ENCODE data around the gene ACAP2. TPM values are rescaled to one million over a fixed set of nuclear protein-coding genes. Genes with fewer than 3 reads are reported as not detected.
"Not testable (repeated sequence)": the region's sequence is repeated elsewhere in the genome, so short reads cannot be mapped to it uniquely, and the experiment has no call there.

Gene ACAP2
- total RNA-seq, 1 donor from 2014 or later: 38.2 TPM

DNA sequence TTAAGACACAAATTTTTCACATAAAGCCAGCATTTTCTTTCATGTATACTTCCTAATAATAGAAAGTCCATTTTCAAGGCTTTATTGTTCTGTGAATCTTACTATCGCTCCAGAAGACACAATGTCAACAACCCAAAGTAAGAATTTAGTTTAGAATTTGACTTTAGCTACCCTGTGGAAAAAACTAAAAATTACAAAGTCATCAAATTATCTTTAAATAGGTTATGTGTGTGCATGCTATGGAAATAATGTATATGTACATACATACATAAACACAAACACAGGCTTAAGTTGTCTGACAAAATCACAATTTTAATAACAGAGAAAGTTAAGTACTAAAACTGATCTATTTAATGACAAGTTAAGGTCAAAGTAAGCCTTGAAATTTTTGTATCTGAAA, 151.7 kb downstream of the ACAP2 start:
- intact Hi-C loops (cut with micrococcal nuclease): no loop called here
- Mint-ChIP-seq H3K36me3 (ENCODE audit: low read depth) (peaks cover 27% of the 10 kb centered on the region), H3K4me3 (no peak overlapping the region), H3K9me3 (no peaks in the 10 kb centered on the region), H3K27me3 (ENCODE audit: insufficient read depth) (no peaks in the 10 kb centered on the region), H3K27ac (no peak overlapping the region), H3K4me1 (ENCODE audit: low read depth) (no peaks in the 10 kb centered on the region)
- DNase-seq (ENCODE audit: low spot score): no peak

- H3K4me1 Mint-ChIP-seq (ENCODE audit: low read depth); intact Hi-C loops (cut with micrococcal nuclease); H3K4me3 Mint-ChIP-seq; H3K27ac Mint-ChIP-seq; H3K9me3 Mint-ChIP-seq; DNase-seq (ENCODE audit: low spot score); H3K27me3 Mint-ChIP-seq (ENCODE audit: insufficient read depth): not testable (repeated sequence)
- peaks cover 27% of the 10 kb centered on the region for H3K36me3 Mint-ChIP-seq (ENCODE audit: low read depth)
Observed at GRCh38 chr3:195290643-195291042, 152.2 kb downstream of the ACAP2 start.

- Mint-ChIP-seq H3K27ac (no peak overlapping the region), H3K9me3 (no peaks in the 10 kb centered on the region), H3K27me3 (ENCODE audit: insufficient read depth) (no peaks in the 10 kb centered on the region), H3K4me3 (no peak overlapping the region), H3K4me1 (ENCODE audit: low read depth) (no peaks in the 10 kb centered on the region), H3K36me3 (ENCODE audit: low read depth) (peaks cover 32% of the 10 kb centered on the region)
- intact Hi-C loops (cut with micrococcal nuclease): no loop called here
- DNase-seq (ENCODE audit: low spot score): no peak
Observed at GRCh38 chr3:195286115-195286872, 156.5 kb downstream of the ACAP2 start.

DNA sequence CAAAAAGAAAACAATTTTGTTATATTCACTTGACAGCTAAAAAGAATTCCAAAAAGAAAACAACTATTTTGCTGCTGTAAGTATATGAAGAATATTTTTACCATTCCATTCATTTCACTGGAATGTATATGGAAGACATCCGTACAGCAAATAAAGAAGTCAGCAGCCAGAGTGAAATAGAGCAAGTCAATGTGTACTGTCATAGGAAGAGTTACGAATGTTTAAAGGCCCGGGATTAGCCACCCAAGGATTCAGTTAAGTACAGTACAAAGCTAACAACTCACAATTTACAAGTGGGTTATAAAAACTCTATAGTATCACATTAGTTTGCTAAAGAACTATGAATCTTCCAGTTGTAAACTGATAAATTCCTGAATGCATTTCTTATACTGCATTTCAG, 157.4 kb downstream of the ACAP2 start:
- Mint-ChIP-seq H3K27ac (no peak overlapping the region), H3K9me3 (no peaks in the 10 kb centered on the region), H3K4me3 (no peak overlapping the region), H3K27me3 (ENCODE audit: insufficient read depth) (no peaks in the 10 kb centered on the region), H3K4me1 (ENCODE audit: low read depth) (no peaks in the 10 kb centered on the region), H3K36me3 (ENCODE audit: low read depth) (peaks cover 33% of the 10 kb centered on the region)
- intact Hi-C loops (cut with micrococcal nuclease): no loop called here
- no peak for DNase-seq (ENCODE audit: low spot score)

- H3K4me1 Mint-ChIP-seq (ENCODE audit: low read depth): no peaks in the 10 kb centered on the region
- H3K27ac Mint-ChIP-seq: no peak overlapping the region
- no peak for DNase-seq (ENCODE audit: low spot score)
- H3K9me3 Mint-ChIP-seq: no peaks in the 10 kb centered on the region
- H3K4me3 Mint-ChIP-seq: no peak overlapping the region
- H3K36me3 Mint-ChIP-seq (ENCODE audit: low read depth): peaks cover 30% of the 10 kb centered on the region
- no peaks in the 10 kb centered on the region for H3K27me3 Mint-ChIP-seq (ENCODE audit: insufficient read depth)
- intact Hi-C loops (cut with micrococcal nuclease): no loop called here
Observed at GRCh38 chr3:195284842-195285241, 158.0 kb downstream of the ACAP2 start.

GRCh38 chr3:195282961-195283360, 159.9 kb downstream of the ACAP2 start:
- no peaks in the 10 kb centered on the region for H3K4me1 Mint-ChIP-seq (ENCODE audit: low read depth)
- no peak for DNase-seq (ENCODE audit: low spot score)
- H3K27me3 Mint-ChIP-seq (ENCODE audit: insufficient read depth): no peaks in the 10 kb centered on the region
- peaks cover 23% of the 10 kb centered on the region for H3K36me3 Mint-ChIP-seq (ENCODE audit: low read depth)
- H3K27ac Mint-ChIP-seq: no peak overlapping the region
- no peaks in the 10 kb centered on the region for H3K9me3 Mint-ChIP-seq
- H3K4me3 Mint-ChIP-seq: no peak overlapping the region
- intact Hi-C loops (cut with micrococcal nuclease): no loop called here

DNA sequence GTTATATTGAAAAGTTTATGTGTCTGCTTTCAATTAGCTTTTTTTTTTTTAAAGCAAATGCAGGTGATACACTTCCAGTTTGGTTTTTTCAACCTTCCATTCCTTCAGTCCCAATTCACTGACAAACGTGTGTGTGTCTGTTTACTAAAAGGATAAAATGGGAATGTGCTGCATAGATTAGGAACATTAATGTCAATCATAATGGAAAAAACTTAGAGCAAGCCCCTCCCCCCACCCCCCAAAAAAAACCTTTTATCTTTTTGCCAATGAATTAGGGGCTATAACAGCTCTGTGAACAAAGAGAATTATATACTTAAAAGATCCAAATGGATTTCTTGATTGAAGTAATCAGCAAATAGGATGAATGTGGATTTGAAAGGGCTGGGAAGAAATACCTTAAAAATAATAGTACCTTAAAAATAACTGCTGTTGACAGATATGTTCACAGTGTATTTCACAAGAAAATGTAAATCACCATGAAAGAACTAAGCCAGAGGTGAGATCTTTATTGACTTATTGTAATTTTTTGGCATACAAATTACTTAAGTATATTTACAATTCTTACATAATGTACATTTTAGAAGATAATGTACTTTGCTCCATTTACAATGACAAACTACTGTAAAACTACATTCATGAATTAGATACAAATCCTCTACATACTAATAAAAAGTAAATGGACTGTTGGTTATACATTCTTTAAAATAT, 168.4 kb downstream of the ACAP2 start:
- DNase-seq (ENCODE audit: low spot score): no peak
- H3K27ac Mint-ChIP-seq: no peak overlapping the region

GRCh38 chr3:195271410-195272243, 171.2 kb downstream of the ACAP2 start:
- Mint-ChIP-seq H3K27me3 (ENCODE audit: insufficient read depth) (no peaks in the 10 kb centered on the region), H3K4me3 (peak overlapping the region; percentile 86), H3K36me3 (ENCODE audit: low read depth) (peaks cover 6% of the 10 kb centered on the region), H3K9me3 (no peaks in the 10 kb centered on the region), H3K4me1 (ENCODE audit: low read depth) (peaks cover 30% of the 10 kb centered on the region), H3K27ac (peak overlapping the region; percentile 91)
- intact Hi-C loops (cut with micrococcal nuclease): loop anchor here (1.0 to 5.0 kb wide), 11 partner anchors 11 to 785 kb away; partner anchors contain the start of genes ACAP2, ATP13A3, LSG1 and PPP1R2
- peak; percentile 84 for DNase-seq (ENCODE audit: low spot score)

More for the DNA sequence above, 168.4 kb downstream of the ACAP2 start:
- Mint-ChIP-seq H3K36me3 (ENCODE audit: low read depth) (peaks cover 2% of the 10 kb centered on the region), H3K27me3 (ENCODE audit: insufficient read depth) (no peaks in the 10 kb centered on the region), H3K4me3 (no peak overlapping the region), H3K9me3 (no peaks in the 10 kb centered on the region), H3K4me1 (ENCODE audit: low read depth) (peaks cover 22% of the 10 kb centered on the region)
- intact Hi-C loops (cut with micrococcal nuclease): loop anchor here (5.0 kb wide), 2 partner anchors 183 to 578 kb away; no protein-coding TSS in a partner anchor

DNA sequence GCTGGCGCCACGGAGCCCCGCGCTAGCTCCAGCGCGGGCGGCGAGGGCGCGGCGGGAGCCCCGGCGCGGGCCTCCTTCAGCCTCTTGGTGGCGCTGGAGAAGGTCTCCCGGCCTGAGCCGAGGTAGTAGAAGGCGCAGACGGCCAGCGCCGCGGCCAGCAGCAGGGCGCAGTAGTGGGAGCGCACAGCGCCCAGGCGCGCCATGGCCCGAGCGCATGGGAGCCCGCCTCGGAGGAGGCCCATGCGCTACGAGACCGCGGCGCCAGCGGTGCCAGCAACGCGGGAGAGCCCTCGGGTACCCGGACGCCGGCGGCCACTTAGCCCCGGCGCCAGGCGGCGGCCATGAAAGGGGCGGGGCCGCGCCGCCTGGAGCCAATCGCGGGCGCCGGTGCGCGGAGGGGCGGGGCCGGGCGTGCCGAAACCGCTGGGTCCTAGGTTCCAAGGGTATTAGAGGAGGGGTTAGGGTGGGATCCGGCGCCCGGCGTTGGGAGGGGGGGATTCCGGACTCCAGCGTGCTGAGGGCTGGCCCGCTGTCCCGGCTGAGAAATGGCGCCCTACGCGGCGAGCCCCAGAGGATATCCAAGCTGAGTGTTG, 171.9 kb downstream of the ACAP2 start, which contains the start of gene XXYLT1:
XXYLT1 (minus strand) TSS at position 343 of the 593 bp plus-strand sequence; CDS start at position 242, 101 bp downstream.
- no peaks in the 10 kb centered on the region for H3K9me3 Mint-ChIP-seq
- intact Hi-C loops (cut with micrococcal nuclease): loop anchor here (1.0 to 5.0 kb wide), 11 partner anchors 11 to 784 kb away; partner anchors contain the start of genes ACAP2, ATP13A3, LSG1 and PPP1R2

DNA sequence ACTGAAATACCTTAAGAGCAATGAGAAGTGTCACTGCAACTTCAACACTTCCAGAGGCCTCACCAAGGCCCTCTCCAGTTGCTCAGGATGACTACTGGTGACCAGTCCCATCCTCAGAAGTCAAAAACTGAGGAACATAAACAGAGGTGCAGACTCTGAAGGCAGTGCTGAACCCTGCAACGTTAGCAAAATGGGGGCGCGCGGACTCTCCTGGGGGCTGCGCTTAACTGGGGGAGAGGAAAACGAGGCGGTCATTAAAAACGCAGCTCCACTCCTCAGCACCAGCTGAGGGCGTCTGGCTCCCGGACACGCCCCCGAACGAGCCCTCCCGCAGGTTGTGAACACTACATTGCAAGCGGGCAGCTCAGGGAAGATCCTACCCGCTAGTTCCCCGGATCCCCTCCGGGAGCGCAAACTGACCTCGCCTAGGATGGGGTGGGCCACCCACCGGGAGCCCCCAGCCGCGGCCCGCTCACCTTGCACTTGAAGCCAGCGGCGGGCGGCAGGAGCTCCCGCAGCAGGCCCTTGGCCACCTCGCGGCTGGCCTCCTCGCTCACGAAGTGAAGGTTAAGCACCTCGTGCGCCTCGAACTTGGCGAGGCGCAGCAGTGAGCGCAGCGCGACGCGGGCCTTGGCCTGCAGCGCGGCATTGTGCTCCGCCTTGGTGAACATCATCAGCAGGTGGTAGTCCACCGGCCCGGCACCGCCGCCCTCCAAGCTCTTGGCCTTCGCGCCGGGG, 172.6 kb downstream of the ACAP2 start:
- Mint-ChIP-seq H3K4me3 (peak overlapping the region; percentile 89), H3K9me3 (no peaks in the 10 kb centered on the region), H3K4me1 (ENCODE audit: low read depth) (peaks cover 30% of the 10 kb centered on the region), H3K36me3 (ENCODE audit: low read depth) (peaks cover 8% of the 10 kb centered on the region), H3K27ac (peak overlapping the region; percentile 82), H3K27me3 (ENCODE audit: insufficient read depth) (peaks cover 2% of the 10 kb centered on the region)
- intact Hi-C loops (cut with micrococcal nuclease): loop anchor here (2.0 to 5.0 kb wide), 4 partner anchors 187 to 783 kb away; partner anchors contain the start of genes ATP13A3 and TNK2
- peak; percentile 28 for DNase-seq (ENCODE audit: low spot score)

More for the DNA sequence above, 171.9 kb downstream of the ACAP2 start, which contains the start of gene XXYLT1:
- Mint-ChIP-seq H3K4me1 (ENCODE audit: low read depth) (peaks cover 30% of the 10 kb centered on the region), H3K36me3 (ENCODE audit: low read depth) (peaks cover 6% of the 10 kb centered on the region), H3K4me3 (peak within 1 kb of the TSS; percentile 89), H3K27me3 (ENCODE audit: insufficient read depth) (no peaks in the 10 kb centered on the region), H3K27ac (peak within 1 kb of the TSS; percentile 91)
- peak; percentile 85 for DNase-seq (ENCODE audit: low spot score)

DNA sequence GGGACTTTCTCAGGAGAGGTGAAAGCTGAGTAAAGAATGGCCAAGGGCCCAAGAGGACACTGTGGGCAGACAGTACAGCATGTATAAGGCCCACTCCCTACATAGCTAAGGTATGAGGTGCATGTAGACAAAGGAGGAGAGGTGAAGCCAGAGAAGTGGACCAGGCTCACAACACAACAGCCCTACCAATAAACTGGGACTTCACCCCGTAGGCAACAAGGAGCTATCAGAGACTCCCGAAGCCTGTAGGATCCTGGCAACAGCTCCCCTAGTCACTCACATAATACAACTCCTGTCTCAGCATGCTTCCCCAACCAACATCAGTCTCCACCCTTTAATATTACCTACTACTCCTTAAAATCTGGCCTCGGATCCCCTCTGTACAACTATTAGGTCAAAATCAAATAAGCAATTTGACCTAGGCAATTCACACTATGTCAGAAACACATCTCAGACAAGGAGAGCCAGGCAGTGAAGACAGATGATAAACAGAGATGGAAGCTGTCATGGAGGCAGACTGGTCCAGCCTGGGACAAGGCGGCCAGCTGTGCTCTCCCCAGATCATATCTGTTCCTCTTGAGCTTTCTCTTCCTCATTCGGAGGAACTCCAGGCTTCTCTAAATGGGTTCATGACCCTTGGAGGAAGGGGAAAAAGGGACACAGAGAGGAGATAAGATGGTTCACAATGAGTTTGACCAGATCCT, 173.3 kb downstream of the ACAP2 start:
- peaks cover 10% of the 10 kb centered on the region for H3K36me3 Mint-ChIP-seq (ENCODE audit: low read depth)

More for the DNA sequence above, 173.3 kb downstream of the ACAP2 start:
- DNase-seq (ENCODE audit: low spot score): no peak
- H3K27ac Mint-ChIP-seq: no peak overlapping the region
- peaks cover 6% of the 10 kb centered on the region for H3K27me3 Mint-ChIP-seq (ENCODE audit: insufficient read depth)
- no peaks in the 10 kb centered on the region for H3K9me3 Mint-ChIP-seq
- intact Hi-C loops (cut with micrococcal nuclease): loop anchor here (2.0 to 5.0 kb wide), 4 partner anchors 188 to 783 kb away; partner anchors contain the start of genes ATP13A3 and TNK2
- peak overlapping the region; percentile 89 for H3K4me3 Mint-ChIP-seq
- peaks cover 30% of the 10 kb centered on the region for H3K4me1 Mint-ChIP-seq (ENCODE audit: low read depth)

Measured in activated T-helper 1 cell treated with anti-CD3 and anti-CD28 coated beads, Interleukin-12 subunit alpha, Interleukin-12 subunit beta, Interleukin-2, Interleukin-4 antibody, amounts not matched to agents 30 ng/mL and 10 ng/mL and 1 ng/mL, durations not matched to agents 14 hours and 24 hours and 36 hours (primary cell).